ENCODE results near the gene MRRF.
"Not testable (repeated sequence)": the region's sequence is repeated elsewhere in the genome, so short reads cannot be mapped to it uniquely, and the experiment has no call there.

MRRF gene

DNA sequence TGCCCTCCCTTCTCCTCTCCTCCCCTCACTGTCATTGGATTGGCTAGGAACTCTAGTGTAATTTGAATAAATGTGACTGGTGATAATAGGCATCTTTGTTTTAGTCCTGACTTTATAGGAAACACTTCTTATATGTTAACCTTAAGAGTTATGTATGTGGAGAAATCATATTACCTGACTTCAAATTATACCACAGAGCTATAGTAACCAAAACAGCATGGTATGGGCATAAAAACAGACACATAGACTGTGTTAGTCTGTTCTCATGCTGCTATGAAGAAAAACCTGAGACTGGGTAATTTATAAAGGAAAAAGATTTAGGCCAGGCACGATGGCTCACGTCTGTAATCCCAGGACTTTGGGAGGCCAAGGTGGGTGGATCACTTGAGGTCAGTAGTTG is 9.4 kb downstream of the MRRF start:
- no peak for DNase-seq (ENCODE audit: extremely low read depth in 1 of 2, low read depth in 1 of 2)

- no peak for DNase-seq (ENCODE audit: extremely low read depth in 1 of 2, low read depth in 1 of 2)
These were observed 11.4 kb downstream of the MRRF start for GRCh38 chr9:122276096-122276495.

DNA sequence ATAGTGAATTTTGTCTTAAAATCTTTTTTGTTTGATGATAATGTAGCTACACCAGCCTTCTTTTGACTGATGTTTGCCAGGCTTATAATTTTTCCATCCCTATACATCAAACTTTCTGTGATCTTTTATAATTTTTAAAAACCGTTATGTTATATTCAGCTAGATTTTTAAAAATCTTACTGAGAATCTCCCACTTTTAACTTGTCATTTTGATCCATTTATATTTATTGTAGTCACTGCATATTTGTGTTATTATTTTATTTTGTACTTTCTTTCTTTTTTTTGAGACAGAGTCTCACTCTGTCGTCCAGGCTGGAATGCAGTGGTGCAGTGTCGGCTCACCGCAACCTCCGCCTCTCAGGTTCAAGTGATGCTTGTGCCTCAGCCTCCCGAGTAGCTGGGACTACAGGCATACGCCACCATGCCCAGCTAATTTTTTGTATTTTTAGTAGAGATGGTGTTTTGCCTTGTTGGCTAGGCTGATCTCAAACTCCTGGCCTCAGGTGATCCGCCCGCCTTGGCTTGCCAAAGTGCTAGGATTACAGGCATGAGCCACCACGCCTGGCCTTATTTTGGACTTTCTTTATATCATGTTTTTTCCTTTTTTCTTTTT is 12.7 kb downstream of the MRRF start:
- DNase-seq (ENCODE audit: extremely low read depth in 1 of 2, low read depth in 1 of 2), result no peak

GRCh38 chr9:122281368-122281767 is 16.7 kb downstream of the MRRF start:
- no peak for DNase-seq (ENCODE audit: extremely low read depth in 1 of 2, low read depth in 1 of 2)

DNA sequence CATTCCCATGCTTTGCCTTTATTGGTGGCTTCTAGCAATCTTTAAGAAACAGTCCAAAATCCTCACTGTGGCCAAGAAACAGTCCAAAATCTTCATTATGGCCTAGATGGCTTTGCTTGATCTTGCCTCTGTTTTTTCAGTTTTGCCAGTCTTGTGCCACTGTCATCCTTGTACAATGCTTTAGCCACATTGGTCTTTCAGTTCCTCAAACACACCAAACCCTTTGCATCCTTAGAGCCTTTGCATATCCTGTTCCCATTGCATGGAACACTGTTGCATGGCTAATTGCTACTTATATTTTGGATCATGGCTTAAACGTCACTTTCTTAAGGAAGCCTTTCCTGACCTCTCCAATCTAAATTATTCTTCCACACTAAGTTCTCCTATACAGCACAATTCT is 22.1 kb downstream of the MRRF start:
- DNase-seq (ENCODE audit: extremely low read depth in 1 of 2, low read depth in 1 of 2), result no peak

GRCh38 chr9:122287214-122287720 is 22.6 kb downstream of the MRRF start:
- no peak for DNase-seq (ENCODE audit: extremely low read depth in 1 of 2, low read depth in 1 of 2)

- DNase-seq (ENCODE audit: extremely low read depth in 1 of 2, low read depth in 1 of 2), result no peak
These were observed 26.8 kb downstream of the MRRF start for GRCh38 chr9:122291458-122291857.

- no peak for DNase-seq (ENCODE audit: extremely low read depth in 1 of 2, low read depth in 1 of 2)
These were observed 29.8 kb downstream of the MRRF start for GRCh38 chr9:122294531-122294930.

- DNase-seq (ENCODE audit: extremely low read depth in 1 of 2, low read depth in 1 of 2), result no peak
These were observed 32.8 kb downstream of the MRRF start for GRCh38 chr9:122297512-122297911.

DNA sequence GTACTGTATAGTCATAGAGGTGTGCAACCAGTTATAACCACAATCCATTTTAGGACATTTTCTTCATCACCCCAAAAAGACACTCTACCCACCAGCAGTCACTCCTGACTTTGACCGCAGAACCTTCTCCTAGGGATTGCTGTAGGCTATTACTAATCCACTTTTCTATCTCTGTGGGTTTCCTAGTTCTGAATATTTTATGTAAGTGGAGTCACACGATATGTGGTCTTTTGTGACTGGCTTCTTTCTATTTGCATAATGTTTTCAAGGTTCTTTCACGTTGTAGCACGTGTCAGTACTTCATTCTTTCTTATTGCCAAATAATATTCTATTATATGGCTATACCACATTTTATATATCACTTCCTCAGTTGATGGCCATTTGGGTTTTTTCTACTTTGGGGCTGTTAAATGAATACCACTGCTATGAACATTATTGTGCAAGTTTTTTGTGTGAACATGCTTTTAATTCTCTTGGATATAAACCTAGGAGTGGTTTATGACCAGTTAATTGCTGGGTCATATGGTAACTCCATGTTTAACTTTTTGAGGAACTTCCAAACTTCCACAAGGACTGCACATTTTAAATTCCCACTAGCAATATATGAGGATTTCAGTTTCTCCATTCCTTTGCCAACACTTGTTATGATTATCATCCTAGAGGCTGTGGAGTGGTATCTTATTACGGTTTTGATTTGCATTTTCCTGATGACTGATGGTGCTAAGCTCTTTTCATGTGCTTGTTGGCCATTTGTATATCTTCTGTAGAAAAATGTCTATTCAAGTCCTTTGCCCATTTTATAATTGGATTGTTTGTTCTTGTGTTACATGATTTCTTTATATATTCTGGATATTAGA is 37.8 kb downstream of the MRRF start:
- DNase-seq (ENCODE audit: extremely low read depth in 1 of 2, low read depth in 1 of 2), result no peak

GRCh38 chr9:122307061-122307460 is 42.4 kb downstream of the MRRF start:
- no peak for DNase-seq (ENCODE audit: extremely low read depth in 1 of 2, low read depth in 1 of 2)

- no peak for DNase-seq (ENCODE audit: extremely low read depth in 1 of 2, low read depth in 1 of 2)
These were observed 43.2 kb downstream of the MRRF start for GRCh38 chr9:122307925-122308324.

GRCh38 chr9:122309861-122310260 is 45.2 kb downstream of the MRRF start:
- DNase-seq (ENCODE audit: extremely low read depth in 1 of 2, low read depth in 1 of 2), result no peak

GRCh38 chr9:122314165-122314564 is 49.5 kb downstream of the MRRF start:
- no peak for DNase-seq (ENCODE audit: extremely low read depth in 1 of 2, low read depth in 1 of 2)

- DNase-seq (ENCODE audit: extremely low read depth in 1 of 2, low read depth in 1 of 2), result no peak
These were observed 50.9 kb downstream of the MRRF start for GRCh38 chr9:122315534-122315933.

DNA sequence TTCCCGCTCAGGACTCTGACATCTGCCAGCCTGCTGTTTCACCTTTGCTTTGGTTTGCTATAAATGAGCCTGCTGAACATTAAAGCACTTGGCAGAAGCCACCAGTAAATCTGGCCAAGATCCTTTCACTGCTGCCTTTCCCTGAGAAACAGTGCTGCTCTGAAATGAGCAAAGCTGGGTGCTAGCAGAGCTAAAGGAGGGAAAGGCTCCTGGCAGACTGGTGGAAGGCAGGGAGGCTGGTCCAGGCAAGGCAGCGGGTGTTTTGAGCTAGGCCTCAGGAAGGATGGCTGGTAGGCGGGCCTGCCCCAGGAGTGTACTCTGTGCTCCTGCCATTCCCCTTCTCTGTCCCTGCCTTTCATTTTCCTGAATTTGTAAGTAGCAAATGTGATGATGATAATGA is 53.6 kb downstream of the MRRF start:
- no peak for DNase-seq (ENCODE audit: extremely low read depth in 1 of 2, low read depth in 1 of 2)

GRCh38 chr9:122320413-122320881 is 55.8 kb downstream of the MRRF start:
- DNase-seq (ENCODE audit: extremely low read depth in 1 of 2, low read depth in 1 of 2), result no peak

- no peak for DNase-seq (ENCODE audit: extremely low read depth in 1 of 2, low read depth in 1 of 2)
These were observed 57.9 kb downstream of the MRRF start for GRCh38 chr9:122322553-122322952.

GRCh38 chr9:122324665-122325064 is 60.0 kb downstream of the MRRF start:
- not testable (repeated sequence) for DNase-seq (ENCODE audit: extremely low read depth in 1 of 2, low read depth in 1 of 2)

DNA sequence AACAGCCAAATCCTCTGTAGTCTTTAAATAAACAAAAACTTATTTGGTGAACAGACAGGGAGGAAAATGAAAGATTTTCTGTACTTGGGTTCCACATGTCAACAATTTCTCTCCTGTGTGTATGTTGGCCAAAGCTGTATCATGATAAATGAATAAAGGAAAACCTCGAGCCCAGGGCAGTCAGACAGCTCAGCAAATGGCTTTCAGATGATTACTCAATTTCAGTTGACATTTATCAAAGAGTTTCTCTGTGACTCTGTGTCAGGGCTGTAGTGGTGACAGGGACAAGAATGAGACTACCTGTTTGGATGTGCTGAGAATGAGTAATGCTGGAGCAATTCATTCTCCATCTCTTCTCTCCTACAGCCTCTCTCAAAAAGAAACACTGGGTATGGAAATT is 60.4 kb downstream of the MRRF start:
- no peak for DNase-seq (ENCODE audit: extremely low read depth in 1 of 2, low read depth in 1 of 2)

- no peak for DNase-seq (ENCODE audit: extremely low read depth in 1 of 2, low read depth in 1 of 2)
These were observed 62.5 kb downstream of the MRRF start for GRCh38 chr9:122327175-122327574.

- DNase-seq (ENCODE audit: extremely low read depth in 1 of 2, low read depth in 1 of 2), result no peak
These were observed 64.9 kb downstream of the MRRF start for GRCh38 chr9:122329597-122329996.

Data from stimulated activated CD8-positive, alpha-beta memory T cell treated with anti-CD3 and anti-CD28 coated beads, Interleukin-7, amount 100 ng/mL, for 48 hours (primary cell).